PC-3 (cell line): ENCODE measurements around the gene C15orf39. TPM values are rescaled to one million over a fixed set of nuclear protein-coding genes. Genes with fewer than 3 reads are reported as not detected.

ENCODE experiments used
- ATAC-seq: fragments of 200-7000 bp; cut with Tn5 transposase; 2 replicates; pipeline ENCODE4 v1.9.1; 2020; ENCODE audit warnings: mild to moderate bottlenecking, moderate library complexity
- BruUV-seq: library from RNA; stranded (reverse); fragments of 400-500 nt; replicated peaks from 2 replicates; lab custom pipeline; 2021; lab: Mats Ljungman, UMichigan
- CTCF ChIA-PET: fragments of 300-600 bp; sonication (Branson Sonifier 250); formaldehyde crosslinking; loops from one replicate; lab custom pipeline; 2022; ENCODE audit warnings: antibody characterized with exemption; lab: Charles Lee
- POLR2A ChIA-PET: fragments of 300-600 bp; sonication (Branson Sonifier 250); formaldehyde crosslinking; loops from one replicate; lab custom pipeline; 2022; ENCODE audit warnings: antibody characterized with exemption; ENCODE audit not compliant: unreplicated experiment; lab: Charles Lee
- DNase-seq: peaks from one replicate; pipeline ENCODE4 v3.0.0-alpha.2; 2015
- H2AFZ ChIP-seq: fragments of 300-600 bp; sonication (generic); 2 replicates; pipeline ENCODE4 v1.6.0; 2016; ENCODE audit warnings: antibody characterized with exemption, low read length
- H3F3A ChIP-seq: fragments of 300-600 bp; sonication (generic); one replicate; pipeline ENCODE4 v1.6.0; 2017; ENCODE audit warnings: antibody characterized with exemption, low read length, control low read depth, mild to moderate bottlenecking; ENCODE audit not compliant: unreplicated experiment
- H3K27ac ChIP-seq: fragments of 300-600 bp; sonication (generic); 2 replicates; pipeline ENCODE4 v1.5.1; 2016; ENCODE audit warnings: mild to moderate bottlenecking, low read length
- H3K27me3 ChIP-seq: fragments of 300-600 bp; sonication (generic); 2 replicates; pipeline ENCODE4 v1.6.1; 2016; ENCODE audit warnings: low read length, mixed read lengths
- H3K36me3 ChIP-seq: fragments of 300-600 bp; sonication (generic); 2 replicates; pipeline ENCODE4 v1.6.1; 2016; ENCODE audit warnings: low read depth, mixed run types, low read length, mixed read lengths
- H3K4me1 ChIP-seq: fragments of 300-600 bp; sonication (generic); 2 replicates; pipeline ENCODE4 v1.5.1; 2016; ENCODE audit warnings: low read length; ENCODE audit not compliant: insufficient read depth
- H3K4me2 ChIP-seq: fragments of 300-600 bp; sonication (generic); 2 replicates; pipeline ENCODE4 v1.6.0; 2016; ENCODE audit warnings: low read length
- H3K4me3 ChIP-seq: fragments of 300-600 bp; sonication (generic); 2 replicates; pipeline ENCODE4 v1.5.1; 2016; ENCODE audit warnings: mild to moderate bottlenecking, low read length, mixed read lengths
- H3K79me2 ChIP-seq: fragments of 300-600 bp; sonication (generic); 2 replicates; pipeline ENCODE4 v1.6.1; 2017; ENCODE audit warnings: low read length, mixed read lengths
- H3K9ac ChIP-seq: fragments of 300-600 bp; sonication (generic); 2 replicates; pipeline ENCODE4 v1.6.0; 2016; ENCODE audit warnings: mild to moderate bottlenecking, low read length
- H3K9me2 ChIP-seq: fragments of 300-600 bp; sonication (generic); replicated peaks from 2 replicates; pipeline ENCODE4 v1.6.1; 2016; ENCODE audit warnings: mixed run types, low read length, mixed read lengths
- H3K9me3 ChIP-seq: fragments of 300-600 bp; sonication (generic); 2 replicates; pipeline ENCODE4 v1.6.1; 2016; ENCODE audit warnings: low read length, mixed read lengths
- H4K20me1 ChIP-seq: fragments of 300-600 bp; sonication (generic); 2 replicates; pipeline ENCODE4 v1.6.1; 2016; ENCODE audit warnings: low read length, mixed read lengths
- CTCF ChIP-seq: fragments of 300-600 bp; sonication (generic); conservative IDR thresholded peaks from 2 replicates; pipeline ENCODE4 v1.5.1; 2017; ENCODE audit warnings: antibody characterized with exemption, low read depth, mild to moderate bottlenecking, low read length
- EZH2 ChIP-seq: fragments of 300-600 bp; sonication (generic); IDR thresholded peaks from one replicate; pipeline ENCODE4 v1.6.1; 2017; ENCODE audit warnings: antibody characterized with exemption, mild to moderate bottlenecking, low read length; ENCODE audit not compliant: unreplicated experiment
- EZH2phosphoT487 ChIP-seq: fragments of 300-600 bp; sonication (generic); IDR thresholded peaks from 2 replicates; pipeline ENCODE4 v1.6.1; 2018; ENCODE audit warnings: mild to moderate bottlenecking, antibody characterized with exemption, low read length, borderline replicate concordance
- intact Hi-C: fragments of 100-400 bp; cut with micrococcal nuclease; formaldehyde crosslinking; loops from 2 replicates; pipeline ENCODE4 v1.9.0; 2023
- total RNA-seq: library from RNA; depleted of rRNA; stranded (reverse); fragments of >200 nt; gene quantifications from 2 replicates; pipeline ENCODE4 v1.2.3, GENCODE V29; 2014

C15orf39 gene
- total RNA-seq, 1 experiment from 2014 or later = 23.8 TPM

DNA sequence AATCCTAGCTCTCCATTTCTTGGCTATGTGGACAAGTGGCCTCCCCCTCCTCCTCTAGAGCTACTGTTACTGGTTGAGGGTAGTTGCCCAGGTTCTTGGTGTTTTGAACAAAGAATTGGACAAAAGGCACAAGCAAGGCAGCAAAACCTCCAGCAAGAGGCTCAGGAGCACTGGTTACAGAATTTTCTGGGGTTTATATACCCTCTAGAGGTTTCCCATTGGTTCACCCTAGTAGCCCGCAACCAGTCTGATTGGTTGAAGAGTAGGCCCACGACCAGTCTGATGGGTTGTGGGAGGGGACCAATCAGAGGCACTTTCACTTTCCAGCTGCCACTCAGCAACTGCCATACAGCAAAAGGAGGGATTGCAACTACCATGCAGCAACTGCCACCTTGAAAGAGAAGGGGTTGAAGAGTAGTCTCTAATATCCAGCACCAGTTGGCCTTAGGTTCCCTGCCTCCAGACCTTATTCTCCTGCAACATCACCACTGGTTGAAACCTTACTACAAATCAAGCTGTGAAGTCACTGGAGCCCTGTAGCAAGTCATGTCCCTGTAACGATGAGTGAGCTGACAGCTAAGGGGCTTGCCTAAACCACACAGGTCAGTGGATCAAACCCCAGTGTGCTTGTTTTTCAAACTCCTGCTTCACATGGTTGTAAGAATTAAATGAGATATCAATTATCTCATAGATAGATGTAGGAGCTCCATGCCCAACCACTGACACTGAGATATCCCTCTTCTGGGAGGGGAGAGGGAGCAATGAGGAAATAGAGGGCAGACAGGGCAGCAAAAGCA, 2.9 kb upstream of the C15orf39 start:
- ATAC-seq (no peak), DNase-seq (peak; percentile 42)
- Histone ChIP-seq H3K4me1 (peaks cover 18% of the 10 kb centered on the region), H3K27ac (no peak overlapping the region), H4K20me1 (peaks cover 12% of the 10 kb centered on the region), H3K27me3 (no peaks in the 10 kb centered on the region), H2AFZ (no peak overlapping the region), H3K36me3 (no peaks in the 10 kb centered on the region), H3K4me2 (no peak overlapping the region), H3K9me2 (no peaks in the 10 kb centered on the region), H3K9me3 (no peaks in the 10 kb centered on the region), H3K4me3 (no peak overlapping the region), H3K9ac (no peak overlapping the region), H3F3A (no peaks in the 10 kb centered on the region), H3K79me2 (peaks cover 25% of the 10 kb centered on the region)
- BruUV-seq = no TSS peak
- ChIA-PET POLR2A (no interaction called here), CTCF (no interaction called here)
- TF ChIP-seq EZH2 (no peak), EZH2phosphoT487 (no peak), CTCF (no peak)
- intact Hi-C loops = no loop called here

DNA sequence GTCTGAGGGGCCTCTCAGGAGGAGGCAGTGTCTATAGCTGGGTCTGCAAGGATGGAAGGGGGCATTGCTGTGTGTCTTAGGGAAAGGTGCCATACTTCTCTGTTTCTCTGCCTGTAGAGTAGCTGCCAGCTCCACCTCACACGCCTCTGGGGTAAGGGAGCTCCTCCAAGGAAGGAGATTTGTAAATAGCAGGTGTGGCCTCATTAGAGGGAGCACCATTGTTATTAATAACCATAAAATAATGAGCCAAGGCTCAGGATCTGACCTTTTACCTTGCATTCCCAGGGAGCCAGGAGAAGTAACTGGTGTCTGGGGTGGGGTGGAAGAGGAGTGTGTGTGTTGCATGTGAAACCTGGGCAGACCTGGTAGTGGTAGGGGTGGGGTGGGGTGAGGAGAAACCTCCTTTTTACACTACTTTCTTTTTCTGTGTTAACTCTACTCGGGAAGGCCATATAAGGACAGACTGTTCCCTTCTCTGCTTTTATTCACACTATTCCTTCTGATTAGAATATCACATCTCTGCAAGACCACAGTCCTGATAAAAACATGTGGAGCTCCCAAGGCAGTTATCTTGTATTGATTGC, 2.2 kb upstream of the C15orf39 start:
- ChIA-PET POLR2A (no interaction called here), CTCF (no interaction called here)
- H3K4me3 ChIP-seq = no peak overlapping the region
- peaks cover 19% of the 10 kb centered on the region for H4K20me1 ChIP-seq
- H3F3A ChIP-seq = no peaks in the 10 kb centered on the region
- TF ChIP-seq EZH2 (no peak), EZH2phosphoT487 (no peak), CTCF (no peak)
- no peak overlapping the region for H3K4me2 ChIP-seq
- no peak overlapping the region for H3K27ac ChIP-seq
- H3K9me2 ChIP-seq = no peaks in the 10 kb centered on the region
- ATAC-seq (no peak), DNase-seq (no peak)
- intact Hi-C loops = no loop called here
- H3K9me3 ChIP-seq = no peaks in the 10 kb centered on the region
- no peak overlapping the region for H3K9ac ChIP-seq
- no TSS peak for BruUV-seq
- H2AFZ ChIP-seq = no peak overlapping the region
- H3K79me2 ChIP-seq = peaks cover 32% of the 10 kb centered on the region
- H3K27me3 ChIP-seq = no peaks in the 10 kb centered on the region
- H3K4me1 ChIP-seq = peaks cover 25% of the 10 kb centered on the region
- H3K36me3 ChIP-seq = no peaks in the 10 kb centered on the region

DNA sequence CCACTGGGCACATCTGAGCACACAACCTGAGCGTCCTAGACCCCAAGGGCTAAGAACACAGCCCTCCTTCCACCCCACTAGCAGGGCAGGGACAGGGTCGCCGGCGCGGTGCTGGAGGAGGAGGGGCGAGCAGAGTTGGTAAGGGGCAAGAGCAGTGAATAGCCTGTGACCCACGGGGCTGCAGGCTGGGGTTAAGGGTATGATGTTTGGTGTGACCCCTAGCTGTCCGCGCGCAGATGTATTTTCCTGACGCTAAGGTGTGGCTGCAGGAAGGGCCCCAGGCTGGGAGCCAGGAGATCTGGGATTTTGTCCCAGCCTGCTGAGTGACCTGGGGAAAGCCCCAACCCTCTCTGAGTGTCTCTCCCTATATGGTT, 1.3 kb upstream of the C15orf39 start:
- BruUV-seq = no TSS peak
- Histone ChIP-seq H2AFZ (no peak overlapping the region), H3K79me2 (peaks cover 41% of the 10 kb centered on the region), H3K4me2 (peak overlapping the region; percentile 100), H3K27me3 (no peaks in the 10 kb centered on the region), H3K27ac (peak overlapping the region; percentile 4; the same call in 1 of the 2 replicates), H3K9me2 (no peaks in the 10 kb centered on the region), H3K9me3 (no peaks in the 10 kb centered on the region), H3K9ac (no peak overlapping the region), H3K4me3 (no peak overlapping the region), H3K36me3 (peaks cover 1% of the 10 kb centered on the region), H3F3A (no peaks in the 10 kb centered on the region), H4K20me1 (peaks cover 25% of the 10 kb centered on the region), H3K4me1 (peaks cover 33% of the 10 kb centered on the region)
- ChIA-PET CTCF (no interaction called here), POLR2A (interaction anchor here (0.9 kb wide), 1 partner anchor 25 kb away, joined by 3 read pairs; no protein-coding TSS in a partner anchor)
- ATAC-seq (no peak), DNase-seq (no peak)
- intact Hi-C loops = loop anchor here (2.0 to 5.0 kb wide), 3 partner anchors 30 to 93 kb away; no protein-coding TSS in a partner anchor
- TF ChIP-seq EZH2 (no peak), EZH2phosphoT487 (no peak), CTCF (no peak)
